T-helper 22 cell (primary cell): Measurements from ENCODE around the gene SLC26A4.

Experiments
- DNase-seq: peaks from one replicate; pipeline ENCODE4 v3.0.0-alpha.2; 2020; ENCODE audit warnings: low read depth

The SLC26A4 gene

DNA sequence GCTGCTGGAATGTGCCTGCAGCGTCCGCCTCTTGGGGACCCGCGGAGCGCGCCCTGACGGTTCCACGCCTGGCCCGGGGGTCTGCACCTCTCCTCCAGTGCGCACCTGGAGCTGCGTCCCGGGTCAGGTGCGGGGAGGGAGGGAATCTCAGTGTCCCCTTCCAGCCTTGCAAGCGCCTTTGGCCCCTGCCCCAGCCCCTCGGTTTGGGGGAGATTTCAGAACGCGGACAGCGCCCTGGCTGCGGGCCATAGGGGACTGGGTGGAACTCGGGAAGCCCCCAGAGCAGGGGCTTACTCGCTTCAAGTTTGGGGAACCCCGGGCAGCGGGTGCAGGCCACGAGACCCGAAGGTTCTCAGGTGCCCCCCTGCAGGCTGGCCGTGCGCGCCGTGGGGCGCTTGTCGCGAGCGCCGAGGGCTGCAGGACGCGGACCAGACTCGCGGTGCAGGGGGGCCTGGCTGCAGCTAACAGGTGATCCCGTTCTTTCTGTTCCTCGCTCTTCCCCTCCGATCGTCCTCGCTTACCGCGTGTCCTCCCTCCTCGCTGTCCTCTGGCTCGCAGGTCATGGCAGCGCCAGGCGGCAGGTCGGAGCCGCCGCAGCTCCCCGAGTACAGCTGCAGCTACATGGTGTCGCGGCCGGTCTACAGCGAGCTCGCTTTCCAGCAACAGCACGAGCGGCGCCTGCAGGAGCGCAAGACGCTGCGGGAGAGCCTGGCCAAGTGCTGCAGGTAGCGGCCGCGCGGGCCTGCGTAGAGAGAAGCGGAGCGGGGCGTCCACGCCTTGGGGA lies 645 bp downstream of the SLC26A4 start:
- no peak for DNase-seq

GRCh38 chr7:107661865-107662379 lies 1.3 kb downstream of the SLC26A4 start:
- DNase-seq: no peak

DNA sequence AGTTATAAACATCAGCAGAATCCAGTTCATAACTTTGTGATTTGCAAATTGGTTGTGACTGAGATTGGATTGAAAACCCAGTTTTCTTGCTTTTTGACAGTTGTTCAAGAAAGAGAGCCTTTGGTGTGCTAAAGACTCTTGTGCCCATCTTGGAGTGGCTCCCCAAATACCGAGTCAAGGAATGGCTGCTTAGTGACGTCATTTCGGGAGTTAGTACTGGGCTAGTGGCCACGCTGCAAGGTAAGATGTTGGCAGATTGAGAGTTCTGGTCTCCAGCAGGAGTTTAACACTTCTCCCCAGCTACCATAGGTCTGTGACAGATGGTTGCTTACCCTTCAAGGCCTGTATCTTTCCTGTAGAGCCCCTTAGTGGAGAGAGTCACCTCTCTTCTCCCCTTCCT lies 2.6 kb downstream of the SLC26A4 start:
- no peak for DNase-seq

GRCh38 chr7:107666790-107667189 lies 6.2 kb downstream of the SLC26A4 start:
- DNase-seq: no peak

- no peak for DNase-seq
These were observed 6.7 kb downstream of the SLC26A4 start for GRCh38 chr7:107667341-107667740.

- no peak for DNase-seq
These were observed 7.7 kb downstream of the SLC26A4 start for GRCh38 chr7:107668296-107668695.

DNA sequence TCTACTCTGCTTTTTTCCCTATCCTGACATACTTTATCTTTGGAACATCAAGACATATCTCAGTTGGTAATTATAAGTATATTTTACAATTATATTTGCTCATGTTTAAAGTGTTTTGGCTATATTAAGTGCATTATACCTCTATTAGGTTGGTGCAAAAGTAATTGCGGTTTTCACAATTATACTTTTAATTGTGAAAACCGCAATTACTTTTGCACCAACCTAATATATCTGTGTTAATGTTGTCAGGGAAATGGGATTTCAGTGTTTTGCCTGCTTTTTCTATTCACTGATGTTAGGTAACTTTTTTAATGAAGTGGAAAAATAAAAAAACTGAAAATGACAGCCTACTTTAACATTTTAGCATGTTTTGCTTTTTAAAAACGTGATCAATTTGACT lies 11.6 kb downstream of the SLC26A4 start:
- DNase-seq: no peak

- no peak for DNase-seq
These were observed 15.6 kb downstream of the SLC26A4 start for GRCh38 chr7:107676249-107676648.

- no peak for DNase-seq
These were observed 17.6 kb downstream of the SLC26A4 start for GRCh38 chr7:107678110-107678753.

- DNase-seq: no peak
These were observed 19.9 kb downstream of the SLC26A4 start for GRCh38 chr7:107680478-107680877.

DNA sequence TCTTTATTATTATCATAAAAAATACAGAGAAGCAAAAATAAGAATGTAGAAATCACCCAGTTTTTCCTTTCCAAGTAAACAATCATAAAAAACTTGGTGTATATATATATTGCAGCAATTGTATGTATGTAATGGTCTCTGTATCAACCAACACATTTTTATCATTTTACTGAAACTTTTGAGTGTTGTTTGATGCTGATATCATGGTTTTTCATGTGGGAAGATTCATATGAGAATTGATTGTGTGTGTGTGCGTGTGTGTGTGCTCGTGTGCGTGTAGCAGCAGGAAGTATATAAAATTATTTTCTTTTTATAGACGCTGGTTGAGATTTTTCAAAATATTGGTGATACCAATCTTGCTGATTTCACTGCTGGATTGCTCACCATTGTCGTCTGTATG lies 22.3 kb downstream of the SLC26A4 start:
- DNase-seq: no peak

- no peak for DNase-seq
These were observed 23.7 kb downstream of the SLC26A4 start for GRCh38 chr7:107684287-107684686.

DNA sequence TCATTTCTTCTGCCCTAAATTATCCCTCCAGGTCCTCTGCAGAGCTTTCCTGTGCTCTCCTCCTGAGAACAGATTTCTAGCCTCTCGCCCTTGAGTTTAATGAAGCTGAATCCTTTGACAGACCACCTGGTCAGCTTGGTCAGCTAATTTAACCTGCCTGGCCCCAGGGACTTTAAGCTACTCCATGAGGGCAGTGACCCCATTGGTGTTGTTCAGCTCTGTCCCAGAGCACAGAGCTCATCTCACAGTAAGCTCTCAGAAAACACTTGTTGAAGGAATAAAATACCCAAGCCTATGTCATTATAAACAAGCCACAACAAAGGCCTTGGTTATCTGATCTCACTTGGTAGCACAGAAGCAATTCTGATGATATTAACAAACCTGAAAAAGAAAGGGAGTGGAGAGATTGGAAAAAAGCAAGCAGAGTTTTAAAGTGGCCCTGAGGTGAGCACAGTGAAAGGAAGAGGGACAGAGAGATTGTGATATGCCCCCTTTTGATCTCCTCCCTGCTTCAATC lies 24.4 kb downstream of the SLC26A4 start:
- no peak for DNase-seq

GRCh38 chr7:107686816-107687387 lies 26.3 kb downstream of the SLC26A4 start:
- no peak for DNase-seq

DNA sequence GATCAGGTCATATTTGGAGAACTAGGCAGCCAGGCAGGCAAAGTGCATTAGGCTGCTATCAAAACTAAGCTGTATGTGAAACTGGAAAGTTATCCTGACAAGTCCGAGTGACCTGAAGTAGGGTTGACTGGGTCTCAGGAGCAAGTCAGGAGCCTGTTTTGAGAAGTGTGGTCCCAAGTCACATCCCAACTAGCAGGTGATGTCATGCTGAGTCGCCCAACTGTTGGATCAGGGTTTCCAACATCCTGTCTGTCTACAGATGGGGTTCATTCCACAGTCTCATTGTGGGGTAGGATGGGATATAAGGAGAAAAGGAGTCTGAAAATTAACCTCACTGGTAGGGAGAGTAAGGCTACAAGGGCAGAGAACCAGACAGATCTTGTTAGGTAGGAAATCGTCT lies 27.0 kb downstream of the SLC26A4 start:
- DNase-seq: no peak

DNA sequence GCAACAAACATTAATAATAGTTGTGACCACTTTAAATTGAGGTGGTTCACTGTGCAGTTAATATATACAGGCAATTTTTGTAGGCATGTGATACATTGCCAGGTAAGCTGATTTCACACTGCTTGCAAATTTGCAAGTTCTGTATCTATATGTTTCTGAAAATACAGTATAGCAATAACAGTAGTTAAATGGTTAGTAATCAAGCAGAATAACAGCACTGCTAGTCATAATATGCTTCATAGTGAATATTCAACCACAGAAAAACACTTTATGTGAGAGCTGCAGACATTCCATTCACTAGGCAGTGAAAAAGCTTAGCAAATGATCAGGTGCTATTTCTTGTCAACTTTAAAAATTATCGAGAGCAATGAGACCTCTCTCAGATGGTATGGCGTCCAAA lies 28.9 kb downstream of the SLC26A4 start:
- no peak for DNase-seq

DNA sequence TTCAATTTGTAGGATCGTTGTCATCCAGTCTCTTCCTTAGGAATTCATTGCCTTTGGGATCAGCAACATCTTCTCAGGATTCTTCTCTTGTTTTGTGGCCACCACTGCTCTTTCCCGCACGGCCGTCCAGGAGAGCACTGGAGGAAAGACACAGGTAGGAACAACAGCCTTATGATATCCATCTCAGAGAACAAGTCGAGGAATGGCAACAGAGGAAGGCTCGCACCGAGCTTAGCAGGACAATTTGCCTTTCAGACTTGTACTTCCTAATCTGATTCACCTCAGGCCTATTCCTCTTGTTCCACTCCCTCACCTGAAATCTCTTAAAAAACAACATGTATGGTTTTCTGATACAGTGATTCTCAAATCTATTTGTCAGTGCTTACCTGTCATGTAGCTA lies 29.5 kb downstream of the SLC26A4 start:
- no peak for DNase-seq

DNA sequence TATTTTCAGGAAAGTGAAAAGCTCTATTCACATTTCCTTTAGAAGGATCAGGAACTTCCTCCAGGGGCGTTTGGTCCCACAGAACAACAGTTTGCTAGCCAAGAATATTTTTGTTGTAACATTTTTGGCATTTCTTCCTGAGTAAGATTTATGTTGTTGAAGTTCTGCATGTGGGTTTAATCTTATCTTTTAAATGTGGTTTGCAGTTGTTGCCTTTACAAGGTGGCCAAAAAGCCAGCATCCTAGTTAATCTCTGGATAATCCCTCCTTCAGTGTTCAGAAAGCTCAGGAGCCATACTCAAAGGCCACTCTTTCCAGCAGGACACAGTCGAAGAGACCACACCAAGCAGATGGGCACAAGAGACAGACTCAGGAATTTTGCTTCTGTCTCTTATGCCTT lies 30.0 kb downstream of the SLC26A4 start:
- DNase-seq: no peak

DNA sequence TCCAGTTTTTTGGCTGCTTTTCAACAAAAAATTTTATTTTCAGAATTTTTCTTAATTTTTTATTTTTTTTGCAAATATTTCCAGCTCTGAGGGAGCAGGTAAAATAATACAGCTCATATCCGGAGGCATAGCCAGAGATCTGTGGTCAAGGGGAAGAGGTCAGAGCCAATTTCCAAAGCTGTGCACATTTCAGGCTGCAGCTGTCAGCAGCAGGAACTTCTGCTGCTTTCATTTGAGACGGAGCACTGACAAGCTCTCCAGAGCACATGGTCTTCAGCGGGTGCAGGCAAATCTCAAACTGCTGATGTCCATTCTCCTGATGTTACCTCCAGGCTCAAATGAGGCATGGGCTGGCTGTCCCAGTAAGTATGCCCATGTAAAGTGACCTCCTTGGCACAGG lies 31.1 kb downstream of the SLC26A4 start:
- DNase-seq: no peak

DNA sequence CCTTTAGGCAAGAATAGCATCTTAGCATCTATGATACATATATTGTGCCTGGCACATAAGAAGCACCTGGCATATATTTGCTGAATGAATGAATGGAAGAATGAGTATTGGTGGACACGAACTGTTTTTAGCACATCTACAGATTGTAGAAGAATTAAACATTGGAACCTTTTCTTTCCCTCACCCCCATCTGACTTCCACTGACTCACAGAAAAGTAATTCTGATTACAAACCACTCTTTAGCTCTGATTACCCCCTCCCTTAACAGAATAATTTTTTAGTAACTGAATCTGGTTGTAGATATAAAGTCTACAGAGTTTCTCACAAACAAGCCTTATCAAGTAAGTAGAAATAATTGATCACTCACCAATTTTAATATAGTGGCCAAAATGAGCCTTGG lies 31.9 kb downstream of the SLC26A4 start:
- DNase-seq: no peak

DNA sequence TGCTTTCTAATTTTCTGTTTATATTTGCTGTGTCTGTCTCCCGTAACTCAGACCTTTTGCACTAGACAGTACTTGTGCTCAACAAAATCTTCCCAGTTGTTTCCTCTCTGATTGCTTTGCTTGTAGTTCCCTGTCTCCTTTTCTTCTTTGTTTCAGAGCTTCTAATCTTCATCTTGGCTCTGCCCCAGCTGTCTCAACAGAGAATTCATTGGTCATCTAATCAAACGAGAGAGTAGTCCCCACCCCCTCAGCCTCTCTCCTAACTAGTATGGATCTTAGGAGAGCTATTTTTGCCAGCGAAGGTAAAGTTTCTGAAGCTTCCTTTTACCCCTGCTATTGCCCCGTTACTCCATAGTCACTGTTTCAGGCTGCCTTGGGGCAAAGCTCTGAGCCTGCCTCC lies 32.8 kb downstream of the SLC26A4 start:
- DNase-seq: no peak

- DNase-seq: no peak
These were observed 33.8 kb downstream of the SLC26A4 start for GRCh38 chr7:107694386-107694785.

- DNase-seq: no peak
These were observed 35.8 kb downstream of the SLC26A4 start for GRCh38 chr7:107696330-107696946.
